NCI-H345 (cell line): ENCODE results near the gene CLGN.
A peak's percentile ranks its signal among the peaks of the same experiment; 100 is the strongest.
"Not testable (repeated sequence)": the region's sequence is repeated elsewhere in the genome, so short reads cannot be mapped to it uniquely, and the experiment has no call there.

Experiments used
- DNase-seq: peaks from one replicate; lab custom pipeline; 2025; lab: John Stamatoyannopoulos, UW

Gene CLGN, protein sequence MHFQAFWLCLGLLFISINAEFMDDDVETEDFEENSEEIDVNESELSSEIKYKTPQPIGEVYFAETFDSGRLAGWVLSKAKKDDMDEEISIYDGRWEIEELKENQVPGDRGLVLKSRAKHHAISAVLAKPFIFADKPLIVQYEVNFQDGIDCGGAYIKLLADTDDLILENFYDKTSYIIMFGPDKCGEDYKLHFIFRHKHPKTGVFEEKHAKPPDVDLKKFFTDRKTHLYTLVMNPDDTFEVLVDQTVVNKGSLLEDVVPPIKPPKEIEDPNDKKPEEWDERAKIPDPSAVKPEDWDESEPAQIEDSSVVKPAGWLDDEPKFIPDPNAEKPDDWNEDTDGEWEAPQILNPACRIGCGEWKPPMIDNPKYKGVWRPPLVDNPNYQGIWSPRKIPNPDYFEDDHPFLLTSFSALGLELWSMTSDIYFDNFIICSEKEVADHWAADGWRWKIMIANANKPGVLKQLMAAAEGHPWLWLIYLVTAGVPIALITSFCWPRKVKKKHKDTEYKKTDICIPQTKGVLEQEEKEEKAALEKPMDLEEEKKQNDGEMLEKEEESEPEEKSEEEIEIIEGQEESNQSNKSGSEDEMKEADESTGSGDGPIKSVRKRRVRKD

DNA sequence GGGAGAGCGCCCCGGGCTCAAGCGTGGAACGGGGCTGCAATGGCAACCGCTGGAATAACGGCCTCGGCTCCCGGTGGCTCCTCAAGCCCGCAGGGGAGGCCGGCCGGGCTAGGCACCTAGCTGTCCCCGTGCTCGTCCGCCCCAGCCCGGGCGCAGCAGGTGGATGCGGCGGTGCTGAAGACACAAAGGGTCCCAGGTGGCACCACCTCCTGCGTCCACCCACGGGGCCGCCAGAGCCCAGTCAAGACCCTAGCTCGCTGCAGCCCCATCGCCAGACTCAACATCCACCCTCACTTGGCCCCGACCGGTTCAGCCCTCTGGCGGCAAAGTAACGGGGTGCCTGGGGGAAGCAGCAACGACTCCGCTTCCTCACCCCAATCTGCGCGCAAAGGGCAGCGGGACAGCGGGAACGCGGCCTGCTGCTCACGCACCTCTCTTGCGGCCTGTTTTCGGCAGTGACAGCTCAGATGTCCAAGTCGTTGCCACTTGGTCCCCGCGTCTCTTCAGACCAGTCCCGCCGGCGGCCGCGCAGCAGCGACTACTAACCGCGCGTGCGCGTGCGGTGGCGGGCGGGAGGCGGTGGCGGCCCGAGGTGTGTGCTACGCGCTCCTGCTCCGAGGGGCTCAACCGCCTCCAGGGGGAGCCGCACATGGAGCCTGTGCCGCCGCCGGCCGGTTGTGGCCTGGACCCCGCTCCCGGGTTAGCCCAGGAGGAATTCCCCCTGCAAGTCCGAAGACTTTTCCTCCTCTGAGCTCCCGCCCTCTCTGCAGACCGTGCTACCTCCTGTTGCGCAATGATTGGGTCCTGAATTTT is at the start of gene CLGN:
CLGN (minus strand) TSS at position 543 of the 813 bp plus-strand sequence. CDS start 14,570 bp downstream, outside the sequence.
- peak; percentile 75 for DNase-seq

DNA sequence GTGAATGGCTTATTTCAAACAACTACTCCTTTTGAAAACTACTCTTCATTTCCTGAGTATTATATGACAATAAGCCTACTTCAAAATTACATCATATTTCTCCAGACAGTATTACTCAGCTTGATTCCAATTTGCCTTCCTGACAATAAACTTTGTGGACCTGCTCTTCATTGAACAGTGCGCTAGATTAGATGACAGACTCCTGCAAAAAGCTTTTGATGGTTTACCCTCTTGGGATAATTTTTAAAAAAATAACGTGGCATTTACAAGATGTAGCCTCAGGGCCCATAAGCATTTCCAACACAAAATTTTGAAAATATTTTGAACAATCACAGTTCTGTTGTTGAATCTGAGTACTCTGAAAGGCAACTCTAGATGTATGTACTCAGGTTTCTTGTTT is 44.7 kb upstream of the CLGN start:
- DNase-seq: no peak

DNA sequence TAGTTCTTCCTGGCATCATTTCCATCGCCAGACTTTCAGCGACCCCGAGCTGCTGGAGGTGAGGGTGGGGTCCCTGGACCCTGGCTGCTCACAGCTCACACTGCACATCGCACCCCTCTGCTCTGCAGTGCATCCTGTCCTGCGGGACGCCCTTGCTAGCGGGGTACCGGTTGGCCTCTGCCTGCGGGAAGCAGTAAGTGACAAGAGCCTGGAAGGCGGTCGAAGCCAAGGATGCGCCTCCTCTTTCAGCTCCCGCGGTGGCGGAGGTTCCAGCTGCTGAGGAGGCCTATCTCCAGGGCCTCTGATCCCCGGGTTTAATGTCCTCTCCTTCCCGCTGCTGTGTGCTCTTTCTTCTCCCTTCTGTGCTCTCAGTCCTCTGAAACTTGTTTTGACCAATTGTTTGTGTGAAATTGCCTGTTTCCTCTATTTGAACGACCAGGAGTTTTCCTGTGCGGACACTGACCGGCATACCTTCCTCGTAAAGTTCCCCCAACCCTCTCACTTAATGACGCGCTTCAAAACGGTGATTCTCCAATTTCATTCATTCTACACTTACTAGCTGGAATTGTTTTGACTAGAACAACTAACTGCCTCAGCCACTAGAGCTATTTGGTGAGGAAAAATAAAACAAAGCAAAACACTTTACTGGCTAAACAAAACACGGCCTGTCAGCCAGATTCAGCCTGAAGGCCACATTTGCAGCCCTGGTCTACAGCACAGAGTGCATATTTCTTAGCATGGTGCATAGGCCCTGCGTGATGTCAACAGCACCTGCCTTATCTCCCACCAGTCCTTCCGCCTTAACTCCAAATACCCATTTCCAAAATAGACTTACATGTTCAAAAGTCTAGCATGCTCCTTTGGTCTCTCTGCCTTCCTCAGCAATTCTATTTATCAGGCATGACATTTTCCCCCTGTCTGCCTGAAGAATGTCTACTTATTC is 42.6 kb upstream of the CLGN start:
- no peak for DNase-seq

DNA sequence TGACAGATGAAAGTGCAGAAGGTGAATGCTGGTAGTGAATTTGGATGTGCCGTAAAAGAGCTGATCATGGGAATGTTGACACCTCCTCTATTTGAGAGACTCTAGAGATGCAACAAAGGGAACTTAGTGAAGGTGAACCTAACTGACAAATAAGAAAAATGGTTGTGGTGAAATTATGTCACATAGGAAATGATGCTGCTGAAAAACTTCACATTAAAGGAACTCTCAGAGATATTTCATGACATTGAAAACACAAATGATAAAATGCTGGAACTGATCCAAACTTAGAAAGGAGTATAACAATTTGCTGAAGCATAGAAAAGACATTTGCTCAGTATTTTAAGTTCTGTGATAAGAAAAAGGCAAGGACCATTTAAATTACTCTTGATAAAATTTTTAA is 38.7 kb upstream of the CLGN start:
- DNase-seq: no peak

DNA sequence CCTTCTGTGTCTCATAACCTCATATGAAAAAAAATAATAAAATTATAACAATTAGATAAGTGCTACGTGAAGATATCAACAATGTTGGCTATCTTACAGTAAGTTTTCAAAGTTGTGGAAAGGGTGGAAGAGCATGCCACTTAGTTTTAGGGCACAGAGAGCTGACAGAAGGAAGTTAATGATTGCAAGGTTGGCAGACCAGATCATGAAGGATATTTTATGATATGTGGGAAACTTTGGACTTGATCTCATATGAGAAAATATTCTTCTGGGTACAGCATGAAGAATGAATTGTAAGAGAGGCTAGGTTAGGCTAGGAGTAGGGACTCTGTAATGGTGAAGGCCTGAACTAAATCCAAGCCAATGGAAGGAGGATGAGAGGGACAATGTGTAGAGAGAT is 36.2 kb upstream of the CLGN start:
- no peak for DNase-seq

DNA sequence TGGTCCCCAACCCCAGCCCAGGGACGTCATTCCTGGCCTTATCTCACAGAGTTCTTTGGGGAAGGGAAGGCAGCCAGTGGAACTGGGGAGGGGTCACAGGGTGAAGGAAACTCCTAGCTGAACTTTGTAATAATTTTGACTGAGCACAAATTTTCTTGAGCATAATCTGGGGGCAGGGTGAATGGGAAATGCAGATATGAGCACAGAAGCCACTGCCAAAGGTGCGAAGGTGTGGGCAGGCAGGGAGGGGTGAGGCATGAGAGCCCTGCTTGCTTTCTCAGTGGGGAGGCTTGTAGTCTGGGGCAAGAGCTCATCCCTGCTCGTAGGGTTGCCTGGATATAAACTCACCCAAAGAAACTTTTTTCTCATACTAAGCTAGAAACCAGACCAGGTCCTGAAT is 35.7 kb upstream of the CLGN start:
- DNase-seq: no peak

DNA sequence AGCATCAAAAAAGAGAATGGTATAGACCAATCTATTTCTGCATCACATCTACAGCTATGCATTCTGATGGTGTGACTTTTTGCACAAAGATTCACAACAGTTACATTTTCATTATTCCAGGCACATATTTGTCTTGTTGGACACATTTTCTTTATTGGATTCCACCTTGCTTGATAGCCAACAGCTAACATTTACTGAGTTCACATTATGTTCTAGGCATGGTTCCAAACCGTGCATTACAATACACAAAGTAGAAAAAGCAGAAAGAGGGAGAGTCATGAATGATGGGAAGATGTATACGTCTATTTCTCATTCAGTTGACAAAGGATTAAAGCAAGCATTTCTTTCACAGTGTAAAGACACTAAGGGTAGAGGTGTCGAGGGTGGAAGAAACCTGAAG is 22.9 kb upstream of the CLGN start:
- DNase-seq: peak; percentile 4

DNA sequence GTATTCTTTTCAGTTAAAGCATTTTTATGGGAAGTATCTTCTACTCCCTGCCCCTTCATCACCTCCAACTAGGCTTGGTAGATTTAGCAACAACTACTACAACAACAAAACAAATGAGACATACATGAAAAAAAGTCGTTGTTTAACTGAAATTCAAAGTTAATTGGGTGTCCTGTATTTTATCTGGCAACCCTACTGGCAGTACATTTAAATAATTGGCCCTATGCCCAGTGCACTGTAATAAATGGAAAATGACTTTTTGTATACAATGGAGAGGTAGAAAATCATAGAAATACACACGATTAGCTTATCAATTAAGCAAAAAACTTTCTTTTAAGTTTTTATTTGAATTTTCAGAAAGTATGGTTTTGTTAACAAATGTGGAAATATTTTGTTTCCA is 21.4 kb upstream of the CLGN start:
- DNase-seq: peak; percentile 39

DNA sequence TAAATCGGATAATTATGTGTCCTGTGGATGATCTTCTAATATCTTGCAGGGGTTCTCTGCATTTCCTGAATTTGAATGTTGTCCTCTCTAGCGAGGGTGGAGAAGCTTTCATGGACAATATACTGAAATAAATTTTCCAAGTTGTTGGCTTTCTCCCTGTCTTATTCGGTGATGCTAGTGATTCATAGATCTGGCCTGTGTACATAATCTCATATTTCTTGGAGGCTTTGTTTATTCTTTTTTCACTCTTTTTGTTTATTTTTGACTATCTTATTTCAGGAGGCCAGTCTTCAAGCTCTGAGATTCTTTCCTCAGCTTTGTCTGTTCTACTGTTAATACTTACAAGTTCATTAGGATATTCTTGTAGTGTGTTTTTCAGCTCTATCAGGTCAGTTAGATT is 20.7 kb upstream of the CLGN start:
- DNase-seq: no peak

DNA sequence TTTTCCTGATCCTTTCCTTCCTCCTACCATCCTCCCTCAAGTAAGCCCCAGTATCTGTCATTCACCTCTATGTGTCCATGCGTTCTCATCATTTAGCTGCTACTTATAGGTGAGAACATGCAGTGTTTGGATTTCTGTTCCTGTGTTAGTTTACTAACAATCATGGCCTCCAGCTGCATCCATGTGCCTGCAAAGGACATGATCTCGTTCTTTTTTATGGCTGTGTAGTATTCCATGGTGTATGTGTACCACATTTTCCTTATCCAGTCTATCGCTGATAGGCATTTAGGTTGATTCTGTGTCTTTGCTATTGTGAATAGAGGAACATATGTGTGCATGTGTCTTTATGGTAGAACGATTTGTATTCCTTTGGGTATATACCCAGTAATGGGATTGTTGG is 16.9 kb upstream of the CLGN start:
- not testable (repeated sequence) for DNase-seq

DNA sequence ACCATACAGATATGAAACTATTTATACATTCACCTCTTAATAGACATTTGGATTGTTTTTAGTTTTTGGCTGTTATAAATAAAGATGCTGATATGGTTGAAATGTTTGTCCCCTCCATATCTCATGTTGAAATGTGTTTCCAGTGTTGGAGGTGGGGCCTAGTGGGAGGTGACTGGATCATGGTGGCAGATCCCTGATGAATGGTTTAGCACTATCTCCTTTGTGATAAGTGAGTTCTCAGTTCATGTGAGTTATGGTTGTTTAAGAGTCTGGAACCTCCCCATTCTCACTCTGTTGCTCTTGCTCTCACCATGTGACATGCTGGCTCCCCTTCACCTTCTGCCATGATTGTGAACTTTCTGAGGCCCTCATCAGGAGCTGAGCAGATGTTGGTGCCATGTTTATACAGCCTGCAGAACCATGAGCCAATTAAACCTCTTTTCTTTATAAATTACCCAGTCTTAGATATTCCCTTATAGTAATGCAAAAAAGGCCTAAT is 12.2 kb upstream of the CLGN start:
- DNase-seq: no peak

DNA sequence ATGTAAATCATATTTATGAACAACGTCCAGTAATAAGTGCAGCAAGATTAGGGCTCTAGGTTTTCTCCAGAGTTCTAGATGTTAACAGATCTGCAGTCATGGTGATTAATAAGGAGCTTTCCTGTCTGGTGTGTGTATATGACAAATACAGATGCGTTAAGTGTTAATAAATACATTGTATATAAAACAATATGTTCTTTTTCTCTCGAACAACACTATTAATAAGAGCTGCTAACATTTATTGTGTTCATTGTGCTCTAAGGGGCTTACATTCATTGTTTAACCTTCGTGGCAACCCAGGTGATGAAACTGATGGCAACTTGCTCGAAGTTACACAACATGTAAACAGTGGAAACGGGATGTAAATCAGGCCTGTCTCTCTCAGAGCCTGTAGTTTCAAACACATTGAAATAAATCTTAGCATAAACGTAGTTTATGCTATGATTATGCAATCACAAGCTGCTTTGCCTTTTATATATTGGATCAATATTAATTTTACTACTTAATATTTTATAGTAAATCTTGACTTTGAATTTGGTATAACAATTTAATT is 547 bp upstream of the CLGN start:
- no peak for DNase-seq

DNA sequence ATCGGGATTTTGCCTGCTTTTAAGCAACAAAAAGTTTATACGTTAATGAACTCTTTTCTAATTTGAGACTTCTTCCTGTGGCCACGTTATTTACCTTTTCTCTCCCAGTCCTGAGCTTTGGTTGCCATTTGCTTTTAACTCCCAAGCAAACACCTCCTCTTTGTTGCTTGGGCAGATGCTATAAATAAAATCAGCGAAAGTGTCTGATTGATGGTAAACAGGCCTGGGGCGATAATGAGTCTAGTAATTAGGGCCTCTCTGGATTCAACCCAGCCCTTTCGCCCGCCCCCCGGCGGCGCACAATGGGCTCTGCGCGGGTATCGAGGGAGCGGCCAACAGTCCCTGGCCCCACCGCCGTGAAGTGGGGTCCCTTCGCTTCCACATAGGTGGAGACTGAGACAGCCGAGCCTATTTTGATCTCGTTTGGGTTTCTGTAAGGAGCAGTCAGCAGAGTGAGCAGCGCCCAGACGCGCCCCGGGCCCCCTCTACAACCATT is 790 bp downstream of the CLGN start:
- DNase-seq: peak; percentile 60

DNA sequence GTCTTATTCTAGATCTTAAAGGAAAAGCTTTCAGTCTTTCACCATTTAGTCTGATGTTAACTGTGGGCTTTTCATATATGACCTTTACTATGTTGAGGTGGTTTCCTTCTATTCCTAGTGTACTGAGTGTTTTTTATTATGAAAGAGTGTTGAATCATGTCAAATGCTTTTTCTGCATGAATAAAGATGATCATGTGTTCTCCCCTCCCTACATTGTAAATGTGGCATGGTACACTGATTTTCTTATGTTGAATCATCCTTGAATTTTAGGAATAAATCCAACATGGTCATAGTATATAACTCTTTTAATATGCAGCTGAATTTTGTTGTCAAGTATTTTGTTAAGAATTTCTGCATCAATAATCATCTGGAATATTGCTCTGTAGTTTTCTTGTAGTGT is 4.3 kb downstream of the CLGN start:
- no peak for DNase-seq

DNA sequence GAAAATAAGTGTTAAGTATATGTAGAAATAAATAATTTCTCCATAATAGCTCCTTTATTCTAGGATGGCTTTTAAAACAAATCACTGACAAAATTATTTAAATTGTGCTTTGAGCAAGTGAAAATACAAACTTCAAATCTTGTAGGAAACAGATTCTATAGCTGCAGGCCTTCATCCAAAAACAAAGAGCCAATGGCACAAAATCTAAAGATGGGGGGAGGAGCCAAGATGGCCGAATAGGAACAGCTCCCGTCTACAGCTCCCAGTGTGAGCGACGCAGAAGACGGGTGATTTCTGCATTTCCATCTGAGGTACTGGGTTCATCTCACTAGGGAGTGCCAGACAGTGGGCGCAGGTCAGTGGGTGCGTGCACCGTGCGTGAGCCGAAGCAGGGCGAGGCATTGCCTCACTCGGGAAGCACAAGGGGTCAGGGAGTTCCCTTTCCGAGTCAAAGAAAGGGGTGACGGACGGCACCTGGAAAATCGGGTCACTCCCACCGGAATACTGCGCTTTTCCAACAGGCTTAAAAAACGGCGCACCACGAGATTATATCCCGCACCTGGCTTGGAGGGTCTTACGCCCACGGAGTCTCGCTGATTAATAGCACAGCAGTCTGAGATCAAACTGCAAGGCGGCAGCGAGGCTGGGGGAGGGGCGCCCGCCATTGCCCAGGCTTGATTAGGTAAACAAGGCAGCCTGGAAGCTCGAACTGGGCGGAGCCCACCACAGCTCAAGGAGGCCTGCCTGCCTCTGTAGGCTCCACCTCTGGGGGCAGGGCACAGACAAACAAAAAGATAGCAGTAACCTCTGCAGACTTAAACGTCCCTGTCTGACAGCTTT is 14.1 kb downstream of the CLGN start:
- not testable (repeated sequence) for DNase-seq

DNA sequence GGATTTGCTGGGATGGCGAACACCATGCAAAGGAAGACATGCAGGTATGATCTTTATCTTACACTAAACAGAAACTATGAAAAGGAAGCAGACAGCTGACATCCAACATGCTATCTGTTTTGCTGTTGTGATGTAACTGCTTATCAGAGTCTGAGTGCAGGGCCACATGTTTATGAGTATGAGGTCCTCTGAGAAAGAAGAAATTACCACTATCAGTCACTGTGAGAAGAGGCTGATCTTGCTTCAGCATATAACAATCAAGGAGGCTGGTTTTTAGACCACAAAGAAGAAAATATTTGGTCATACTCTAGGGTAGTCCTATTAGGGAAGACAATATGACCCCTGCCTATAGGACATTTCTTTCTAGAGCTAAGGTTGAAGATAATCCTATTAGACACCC is 18.5 kb downstream of the CLGN start:
- no peak for DNase-seq

DNA sequence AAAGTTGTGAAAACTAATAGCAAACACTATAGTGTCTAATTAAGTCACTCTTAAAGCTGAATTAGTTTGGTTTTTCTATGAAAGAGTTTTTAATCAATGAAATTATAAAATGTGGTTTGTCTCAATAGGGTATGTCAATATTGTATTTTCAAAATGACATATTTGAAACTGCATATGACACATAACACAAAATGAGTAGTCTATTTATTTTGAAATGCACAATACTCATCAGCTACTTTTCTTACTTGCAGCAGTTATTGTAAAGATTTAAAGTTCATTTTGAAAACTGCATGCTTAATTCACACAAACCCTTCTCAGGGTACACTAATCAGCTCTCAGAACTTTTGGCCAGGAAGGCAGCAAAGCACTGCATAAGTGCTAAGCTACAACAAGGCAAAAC is 21.2 kb downstream of the CLGN start:
- no peak for DNase-seq

DNA sequence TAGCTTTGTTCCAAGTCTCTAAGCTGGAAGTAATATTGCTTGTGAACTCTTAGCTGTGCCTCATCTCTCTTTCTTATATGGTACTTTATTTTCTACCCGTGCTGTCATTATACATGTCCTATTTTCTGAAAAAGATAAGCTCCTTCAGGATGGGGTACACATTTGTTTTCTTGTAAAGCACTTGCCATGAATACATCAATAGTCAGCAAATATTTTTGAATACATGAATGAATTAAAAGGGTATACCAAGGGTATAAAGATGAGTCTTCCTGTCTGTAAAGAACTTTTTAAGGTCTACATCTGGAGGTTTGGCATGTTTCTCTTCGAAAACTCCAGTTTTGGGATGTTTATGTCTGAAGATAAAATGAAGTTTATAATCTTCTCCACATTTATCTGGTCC is 27.3 kb downstream of the CLGN start:
- DNase-seq: no peak

DNA sequence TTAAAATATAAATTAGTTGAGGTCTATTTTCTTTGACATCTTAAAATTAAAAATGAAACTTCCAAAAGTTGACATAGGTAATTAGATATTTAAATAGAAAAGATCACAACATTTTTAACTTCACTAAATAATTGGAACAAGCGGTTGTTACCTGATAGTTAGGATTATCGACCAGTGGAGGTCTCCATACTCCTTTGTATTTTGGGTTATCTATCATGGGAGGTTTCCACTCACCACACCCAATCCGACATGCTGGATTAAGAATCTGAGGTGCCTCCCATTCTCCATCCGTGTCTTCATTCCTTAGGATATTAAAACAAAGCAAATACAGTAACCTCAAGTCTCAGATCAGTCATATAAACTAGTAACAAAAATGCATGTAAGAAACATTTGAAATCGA is 31.8 kb downstream of the CLGN start:
- no peak for DNase-seq

DNA sequence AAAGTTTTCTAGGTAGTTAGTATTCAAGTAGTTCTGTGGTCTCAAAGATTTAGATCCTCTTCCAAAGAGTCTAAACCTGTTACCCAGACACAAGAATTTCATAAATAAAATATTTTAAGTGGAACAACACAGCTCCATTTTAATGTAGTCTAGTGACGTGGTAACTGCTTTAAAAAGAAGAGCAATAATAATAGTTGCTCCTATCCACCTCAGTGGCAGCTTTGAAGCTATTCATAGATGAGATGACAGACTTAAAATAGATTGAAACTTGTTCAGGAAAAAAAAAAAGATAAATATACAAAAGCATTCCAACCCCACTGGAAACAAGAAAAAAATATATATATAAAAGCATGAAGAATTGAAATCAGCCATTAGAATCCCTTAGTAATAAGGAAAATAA is 39.4 kb downstream of the CLGN start:
- no peak for DNase-seq
